GM19397 (cell line): ENCODE data around the gene TSTD1.
"Not testable (repeated sequence)": the region's sequence is repeated elsewhere in the genome, so short reads cannot be mapped to it uniquely, and the experiment has no call there.

ENCODE experiments used
- ATAC-seq: cut with Tn5 transposase; IDR thresholded peaks from one replicate; pipeline ENCODE4 v1.9.1; 2021; ENCODE audit warnings: mild to moderate bottlenecking, moderate library complexity; ENCODE audit not compliant: unreplicated experiment

TSTD1 gene

DNA sequence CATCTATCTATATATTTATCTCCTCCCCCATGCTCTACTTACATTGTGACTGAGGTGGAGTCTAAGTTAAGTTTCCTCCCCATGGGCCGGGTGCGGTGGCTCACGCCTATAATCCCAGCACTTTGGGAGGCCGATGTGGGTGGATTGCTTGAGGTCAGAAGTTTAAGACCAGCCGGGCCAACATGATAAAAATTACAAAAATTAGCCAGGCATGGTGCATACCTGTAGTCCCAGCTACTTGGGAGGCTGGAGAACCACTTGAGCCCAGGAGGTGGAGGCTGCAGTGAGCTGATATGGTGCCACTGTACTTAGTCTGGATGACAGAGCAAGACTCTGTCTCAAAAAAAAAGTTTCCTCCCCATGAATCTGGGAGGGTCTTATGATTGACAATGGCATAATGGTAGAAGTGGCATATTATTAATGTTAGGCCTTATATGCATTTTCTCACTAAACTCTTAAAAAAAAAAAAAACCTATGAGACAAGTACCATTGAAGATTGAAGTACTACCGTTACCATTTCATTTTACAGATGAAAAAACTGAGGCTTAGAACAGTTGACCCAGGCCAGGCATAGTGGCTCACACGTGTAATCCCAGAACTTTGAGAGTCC lies 29.1 kb downstream of the TSTD1 start:
- no peak for ATAC-seq

DNA sequence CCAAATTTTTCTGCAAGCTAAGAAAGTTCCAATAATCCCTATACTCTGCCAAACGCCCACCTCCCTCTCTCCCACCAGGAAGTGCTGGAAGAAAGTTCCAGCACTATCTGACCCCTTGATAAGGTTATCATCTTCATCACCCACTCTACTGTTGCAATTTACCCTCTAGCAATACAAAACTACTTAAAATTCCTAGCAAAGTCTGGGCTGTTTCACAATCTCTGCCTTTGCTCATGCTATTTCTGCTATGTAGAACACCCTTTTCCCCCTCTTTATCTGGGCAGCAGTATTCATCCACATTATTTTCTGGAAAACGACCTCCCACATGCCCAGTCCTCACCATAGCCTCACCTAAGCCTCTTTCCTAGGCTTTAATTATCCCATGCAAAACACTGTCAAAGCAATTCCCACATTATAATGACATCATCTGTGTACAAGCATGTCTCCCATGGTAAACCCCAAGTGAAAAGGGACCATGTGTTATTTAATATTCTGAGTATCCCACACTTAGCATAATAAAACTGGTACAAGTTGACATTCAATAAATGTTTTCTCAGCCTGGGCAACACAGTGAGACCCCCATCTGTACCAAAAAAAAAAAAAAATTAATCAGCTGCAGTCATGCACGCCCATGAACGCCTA lies 29.8 kb downstream of the TSTD1 start:
- no peak for ATAC-seq

DNA sequence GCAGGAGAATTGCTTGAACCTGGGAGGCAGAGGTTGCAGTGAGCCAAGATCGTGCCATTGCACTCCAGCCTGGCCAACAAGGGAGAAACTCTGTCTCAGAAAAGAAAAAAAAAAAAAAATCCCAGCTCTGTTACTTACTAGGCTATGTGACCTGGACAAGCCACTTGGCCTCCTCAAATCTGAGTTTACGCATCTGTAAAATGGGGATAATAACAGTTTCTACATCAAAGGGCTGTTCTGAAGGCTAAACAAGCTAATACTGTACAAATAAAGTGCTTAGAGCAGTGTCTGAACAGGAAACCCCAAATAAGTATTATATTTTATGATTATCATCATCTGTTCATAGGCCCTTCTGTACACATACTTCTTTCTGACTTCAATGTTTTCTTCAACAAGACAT lies 31.4 kb downstream of the TSTD1 start:
- no peak for ATAC-seq

DNA sequence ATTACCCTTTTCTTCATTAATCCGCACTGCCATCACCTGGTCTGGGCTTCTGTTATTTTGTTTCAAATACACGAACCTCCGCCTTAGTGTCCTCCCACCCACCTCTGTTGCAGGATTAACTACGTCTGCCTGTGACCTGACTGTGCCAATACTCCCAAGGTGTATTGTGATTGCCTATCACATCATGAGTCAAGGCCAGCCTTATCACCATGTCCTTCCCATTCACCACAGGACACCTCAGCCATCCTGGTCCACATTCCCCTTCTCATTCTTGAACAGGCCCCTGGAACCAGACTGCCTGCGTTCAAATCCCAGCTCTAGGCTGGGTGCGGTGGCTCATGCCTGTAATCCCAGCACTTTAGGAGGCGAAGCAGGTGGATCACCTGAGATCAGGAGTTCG lies 32.2 kb downstream of the TSTD1 start:
- no peak for ATAC-seq

DNA sequence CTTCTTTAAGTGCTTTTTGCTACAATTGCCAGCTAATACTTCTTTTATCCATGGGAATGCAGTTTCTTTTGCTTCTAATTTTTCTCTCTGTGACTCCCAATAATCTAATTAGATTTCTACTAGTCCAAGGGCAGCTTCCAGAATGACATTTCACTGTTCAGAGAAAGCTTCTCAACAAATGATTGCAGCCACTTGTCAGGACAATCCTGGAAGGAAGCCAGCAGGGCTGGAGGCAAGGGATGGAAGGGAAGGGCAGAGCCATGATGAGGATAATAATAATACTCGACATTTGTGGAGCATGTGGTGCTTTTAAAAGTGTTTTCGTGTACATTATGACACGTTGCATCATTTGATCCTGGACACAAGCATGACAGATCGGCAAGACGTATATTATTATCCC lies 37.2 kb downstream of the TSTD1 start:
- ATAC-seq = no peak

DNA sequence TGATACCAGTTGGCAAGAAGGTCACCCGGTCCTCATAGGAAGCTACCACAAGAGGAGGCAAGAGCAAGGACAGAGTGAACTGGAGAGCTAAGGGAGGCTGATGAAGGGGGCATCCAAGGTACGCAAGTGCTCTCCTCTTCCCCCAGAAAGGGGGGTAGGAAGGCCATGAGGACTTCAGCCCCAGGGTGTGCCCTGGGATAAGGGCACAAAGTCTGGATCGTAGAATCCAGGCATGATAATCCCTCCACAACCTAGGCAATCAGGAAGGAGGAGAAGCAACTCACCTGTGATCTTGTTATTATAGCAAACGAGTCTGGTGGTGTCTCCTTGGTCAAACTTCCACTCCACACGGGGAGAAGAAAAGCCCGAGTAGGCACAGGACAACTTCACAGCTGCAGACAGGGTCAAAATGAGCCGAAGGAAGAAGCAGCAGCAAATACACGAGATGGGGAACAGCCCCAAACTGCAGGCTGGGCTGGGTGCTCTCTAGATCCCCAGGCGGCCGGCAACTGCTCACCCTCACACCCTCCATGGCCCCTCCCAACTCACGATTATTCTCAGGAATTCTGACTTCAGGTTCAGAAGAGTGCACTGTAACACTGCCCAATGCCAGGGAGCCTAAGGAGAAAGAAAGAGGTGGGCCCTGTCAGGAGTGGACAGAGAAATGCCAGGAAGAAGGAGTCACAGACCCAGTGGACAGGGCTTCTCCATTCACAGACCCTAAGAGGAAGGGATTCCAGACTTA lies 37.9 kb downstream of the TSTD1 start:
- no peak for ATAC-seq

DNA sequence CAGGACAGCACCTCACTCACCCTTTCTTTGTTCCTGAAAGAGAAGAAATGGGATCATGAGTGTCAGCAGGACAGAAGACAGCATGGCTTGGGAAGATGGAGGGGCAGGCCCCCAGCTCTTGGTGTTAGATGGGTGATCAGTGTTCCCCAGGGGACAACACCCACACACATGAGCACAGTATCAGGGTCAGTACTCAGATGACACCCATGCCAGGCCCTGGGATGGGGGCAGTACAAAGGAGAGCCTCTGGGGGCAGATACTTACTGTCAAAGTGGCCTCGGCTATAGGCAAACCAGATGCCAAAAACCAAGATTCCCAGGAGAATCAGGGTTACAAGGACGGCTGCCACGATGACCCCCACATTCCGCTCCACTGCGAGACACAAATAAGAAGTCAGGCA lies 39.4 kb downstream of the TSTD1 start:
- ATAC-seq = no peak

DNA sequence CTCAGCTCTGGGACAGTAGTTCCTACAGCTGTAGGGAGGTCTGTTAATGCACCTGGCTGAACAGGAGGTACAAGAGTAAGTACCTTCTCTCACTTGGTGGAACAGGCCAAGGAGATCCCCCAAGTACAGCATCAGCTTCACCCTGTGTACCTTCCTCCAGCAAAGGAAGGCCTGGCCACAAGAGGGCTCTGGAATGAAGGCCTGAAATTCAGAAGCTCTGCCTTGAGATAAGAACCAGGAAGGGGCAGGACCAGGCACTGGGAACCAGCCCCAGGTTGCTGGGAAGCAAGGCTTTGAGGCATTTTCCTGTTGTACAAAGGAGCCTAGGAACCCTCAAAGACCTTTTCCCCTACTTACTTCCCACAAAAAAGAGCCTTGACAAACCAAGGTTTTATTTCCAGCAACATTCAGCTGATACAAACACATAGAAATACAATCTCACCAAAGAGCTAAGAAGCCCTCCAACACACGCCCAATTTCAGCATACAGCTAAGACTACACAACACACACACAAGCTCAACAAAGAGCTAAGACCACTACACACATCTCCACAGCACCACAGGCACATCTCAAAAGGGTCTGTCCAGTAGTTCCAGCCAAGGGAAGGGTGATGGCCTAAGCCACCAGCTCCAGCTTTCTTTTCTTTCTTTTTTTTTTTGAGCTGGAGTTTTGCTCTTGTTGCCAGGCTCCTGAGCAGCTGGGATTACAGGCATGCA lies 41.3 kb downstream of the TSTD1 start:
- ATAC-seq = no peak

DNA sequence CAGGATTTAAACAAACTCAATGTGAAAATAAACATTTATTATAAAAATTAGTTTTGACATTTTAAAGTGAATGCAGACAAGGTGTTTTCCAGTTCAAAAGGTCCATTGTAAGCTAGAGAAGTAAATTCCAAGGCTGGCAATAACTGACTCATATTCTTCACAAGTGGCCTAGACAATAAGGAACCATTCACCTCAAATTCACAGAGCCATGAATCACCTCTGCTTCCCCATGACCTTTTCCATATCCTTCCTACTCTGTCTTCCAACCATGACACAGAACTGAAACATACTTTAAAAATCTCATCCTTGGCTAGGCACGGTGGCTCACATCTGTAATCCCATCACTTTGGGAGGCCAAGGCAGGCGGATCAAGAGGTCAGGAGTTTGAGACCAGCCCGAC lies 42.6 kb downstream of the TSTD1 start:
- no peak for ATAC-seq

DNA sequence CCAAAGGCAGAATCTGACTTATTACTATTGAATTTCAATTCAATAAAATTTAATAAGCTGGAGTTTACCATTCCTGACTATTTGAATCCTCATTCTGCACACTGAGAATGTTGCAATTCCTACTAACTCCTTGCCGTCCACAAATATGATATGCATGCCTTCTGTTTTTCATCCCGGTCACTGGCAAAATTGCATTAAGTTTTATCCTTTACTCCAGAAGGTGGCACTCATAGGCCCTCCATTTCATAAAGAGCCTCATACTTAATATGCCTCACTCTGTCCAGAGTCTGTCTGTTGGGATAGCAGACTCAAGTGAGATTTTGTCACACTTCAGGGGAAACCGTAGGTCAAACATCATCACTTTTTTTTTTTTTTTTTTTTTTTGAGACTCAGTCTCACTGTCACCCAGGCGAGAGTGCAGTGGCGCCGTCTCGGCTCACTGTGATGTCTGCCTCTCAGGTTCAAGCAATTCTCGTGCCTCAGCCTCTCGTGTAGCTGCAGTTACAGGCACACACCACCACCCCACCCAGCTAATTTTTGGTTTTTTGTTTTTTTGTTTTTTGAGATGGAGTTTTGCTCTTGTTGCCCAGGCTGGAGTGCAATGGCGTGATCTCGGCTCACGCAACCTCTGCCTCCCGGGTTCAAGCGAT lies 45.1 kb downstream of the TSTD1 start:
- ATAC-seq = no peak

DNA sequence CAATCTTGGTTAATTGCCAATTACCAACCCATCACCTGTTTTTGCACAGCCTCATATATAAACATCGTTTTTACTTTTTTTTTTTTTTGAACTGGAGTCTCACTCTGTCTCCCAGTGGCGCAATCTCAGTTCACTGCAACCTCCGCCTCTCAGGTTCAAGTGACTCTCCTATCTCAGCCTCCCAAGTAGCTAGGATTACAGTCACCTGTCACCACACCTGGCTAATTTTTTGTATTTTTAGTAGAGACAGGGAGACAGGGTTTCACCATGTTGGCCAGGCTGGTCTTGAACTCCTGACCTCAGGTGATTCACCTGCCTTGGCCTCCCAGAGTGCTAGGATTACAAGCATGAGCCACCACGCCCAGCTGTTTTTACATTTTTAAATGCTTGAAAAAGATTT lies 46.7 kb downstream of the TSTD1 start:
- not testable (repeated sequence) for ATAC-seq
